Kidney epithelial cell (primary cell): Measurements from ENCODE around the gene FHOD3. TPM values are rescaled to one million over a fixed set of nuclear protein-coding genes. Genes with fewer than 3 reads are reported as not detected.

Experiments used
- DNase-seq: peaks from one replicate; pipeline ENCODE4 v3.0.0-alpha.2; 2010; ENCODE audit warnings: low read depth
- H3K27me3 ChIP-seq: 2 replicates; pipeline ENCODE4 v1.6.0; 2011; ENCODE audit warnings: low read length; ENCODE audit not compliant: control insufficient read depth, insufficient read depth
- H3K36me3 ChIP-seq: 2 replicates; pipeline ENCODE4 v1.5.1; 2011; ENCODE audit warnings: low read length; ENCODE audit not compliant: control insufficient read depth, insufficient read depth
- H3K4me3 ChIP-seq: 2 replicates; pipeline ENCODE4 v1.5.1; 2011; ENCODE audit warnings: low read depth, mild to moderate bottlenecking, control low read depth, low read length
- total RNA-seq: library from RNA; depleted of rRNA; stranded (reverse); fragments of >200 nt; gene quantifications from 2 replicates; pipeline ENCODE4 v1.2.3, GENCODE V29; 2015
- TF ChIP-seq, protein P1 (sequence below): IDR thresholded peaks from 2 replicates; pipeline ENCODE4 v1.5.1; 2011; ENCODE audit warnings: mild to moderate bottlenecking, moderate library complexity, low read length, control low read depth, inconsistent platforms; ENCODE audit not compliant: insufficient read depth, poor library complexity, severe bottlenecking

The FHOD3 gene
- total RNA-seq, 1 donor from 2014 or later: 47.2 TPM

DNA sequence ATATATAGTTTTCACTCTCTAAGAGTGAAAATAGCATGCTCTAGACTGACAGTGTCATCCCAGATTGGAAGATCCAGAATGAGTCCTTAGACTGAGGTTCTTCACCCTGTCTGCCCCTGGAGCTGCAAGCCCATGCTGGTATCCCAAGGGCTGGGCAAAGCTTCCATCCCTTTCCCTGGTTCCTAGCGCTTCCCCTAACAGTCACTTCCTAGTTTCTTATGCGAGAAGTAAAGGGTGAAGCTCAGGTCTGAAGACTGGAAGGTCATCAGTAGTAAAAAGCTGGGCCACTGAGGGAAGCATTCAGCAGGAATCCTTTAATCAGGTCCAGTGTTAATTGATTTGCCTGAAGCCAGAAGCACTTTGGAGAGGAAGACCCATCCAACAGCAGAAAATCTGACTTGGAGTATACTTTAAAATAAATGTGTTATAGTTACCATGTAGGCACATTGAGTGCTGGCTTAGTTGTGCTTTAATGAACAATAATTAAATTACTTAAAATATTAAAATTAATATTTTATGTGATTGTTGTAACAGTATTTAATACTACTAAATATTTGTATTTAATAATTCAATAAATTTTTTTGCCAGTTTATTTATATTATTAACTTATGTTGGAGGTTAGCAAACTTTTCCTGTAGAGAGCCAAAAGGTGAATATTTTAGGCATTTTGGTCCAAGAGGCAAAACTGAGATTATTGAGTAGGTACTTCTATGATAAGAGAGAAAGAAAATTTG lies 237.9 kb downstream of the FHOD3 start:
- no peak for DNase-seq
- no peaks in the 10 kb centered on the region for H3K27me3 ChIP-seq
- H3K36me3 ChIP-seq: no peaks in the 10 kb centered on the region
- TF ChIP-seq, protein P1, sequence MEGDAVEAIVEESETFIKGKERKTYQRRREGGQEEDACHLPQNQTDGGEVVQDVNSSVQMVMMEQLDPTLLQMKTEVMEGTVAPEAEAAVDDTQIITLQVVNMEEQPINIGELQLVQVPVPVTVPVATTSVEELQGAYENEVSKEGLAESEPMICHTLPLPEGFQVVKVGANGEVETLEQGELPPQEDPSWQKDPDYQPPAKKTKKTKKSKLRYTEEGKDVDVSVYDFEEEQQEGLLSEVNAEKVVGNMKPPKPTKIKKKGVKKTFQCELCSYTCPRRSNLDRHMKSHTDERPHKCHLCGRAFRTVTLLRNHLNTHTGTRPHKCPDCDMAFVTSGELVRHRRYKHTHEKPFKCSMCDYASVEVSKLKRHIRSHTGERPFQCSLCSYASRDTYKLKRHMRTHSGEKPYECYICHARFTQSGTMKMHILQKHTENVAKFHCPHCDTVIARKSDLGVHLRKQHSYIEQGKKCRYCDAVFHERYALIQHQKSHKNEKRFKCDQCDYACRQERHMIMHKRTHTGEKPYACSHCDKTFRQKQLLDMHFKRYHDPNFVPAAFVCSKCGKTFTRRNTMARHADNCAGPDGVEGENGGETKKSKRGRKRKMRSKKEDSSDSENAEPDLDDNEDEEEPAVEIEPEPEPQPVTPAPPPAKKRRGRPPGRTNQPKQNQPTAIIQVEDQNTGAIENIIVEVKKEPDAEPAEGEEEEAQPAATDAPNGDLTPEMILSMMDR: no peak
- no peak overlapping the region for H3K4me3 ChIP-seq

DNA sequence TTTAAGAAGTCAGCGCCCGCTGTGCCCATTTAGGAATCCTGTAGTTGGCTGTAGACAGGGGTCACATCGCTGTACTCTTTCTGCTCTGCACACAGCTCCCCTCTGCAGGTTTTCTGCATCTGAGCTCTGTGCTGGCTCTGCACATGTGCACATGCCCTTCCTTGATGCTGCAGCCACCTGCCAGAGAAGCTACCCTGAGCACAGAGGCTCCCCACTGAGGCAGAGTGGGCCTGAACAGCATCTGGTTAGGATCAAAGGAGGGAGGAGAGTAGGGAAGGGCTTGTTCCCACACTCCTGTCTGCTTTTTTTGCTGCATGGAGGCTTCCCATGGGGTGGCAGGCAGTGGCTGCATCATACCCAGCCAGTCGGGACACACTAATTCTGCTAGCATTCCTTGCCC lies 238.9 kb downstream of the FHOD3 start:
- TF ChIP-seq, protein P1: no peak
- no peak for DNase-seq
- H3K36me3 ChIP-seq: no peaks in the 10 kb centered on the region

DNA sequence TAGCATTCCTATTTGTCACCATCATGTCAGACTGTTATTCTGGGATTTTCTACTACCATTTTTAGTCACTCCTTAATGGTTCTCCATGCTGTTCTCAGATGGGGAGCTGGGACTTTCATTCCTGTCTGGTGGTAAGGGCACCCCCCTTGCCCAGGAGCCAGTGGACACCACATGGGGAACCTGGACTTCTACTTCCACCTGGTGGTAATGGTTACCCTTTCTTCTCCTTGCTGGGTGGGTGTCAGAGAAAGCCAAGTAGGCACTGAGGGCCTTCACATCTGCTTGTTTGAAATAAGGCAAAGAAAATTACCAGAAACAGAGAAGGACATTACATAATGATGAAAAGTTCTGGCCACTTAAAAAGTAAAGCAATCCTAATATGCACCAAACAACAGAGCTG lies 239.8 kb downstream of the FHOD3 start:
- TF ChIP-seq, protein P1: no peak
- no peaks in the 10 kb centered on the region for H3K36me3 ChIP-seq
- no peak overlapping the region for H3K4me3 ChIP-seq
- no peak for DNase-seq
- no peaks in the 10 kb centered on the region for H3K27me3 ChIP-seq

More for the DNA sequence above, 238.9 kb downstream of the FHOD3 start:
- Histone ChIP-seq H3K4me3 (no peak overlapping the region), H3K27me3 (no peaks in the 10 kb centered on the region)

DNA sequence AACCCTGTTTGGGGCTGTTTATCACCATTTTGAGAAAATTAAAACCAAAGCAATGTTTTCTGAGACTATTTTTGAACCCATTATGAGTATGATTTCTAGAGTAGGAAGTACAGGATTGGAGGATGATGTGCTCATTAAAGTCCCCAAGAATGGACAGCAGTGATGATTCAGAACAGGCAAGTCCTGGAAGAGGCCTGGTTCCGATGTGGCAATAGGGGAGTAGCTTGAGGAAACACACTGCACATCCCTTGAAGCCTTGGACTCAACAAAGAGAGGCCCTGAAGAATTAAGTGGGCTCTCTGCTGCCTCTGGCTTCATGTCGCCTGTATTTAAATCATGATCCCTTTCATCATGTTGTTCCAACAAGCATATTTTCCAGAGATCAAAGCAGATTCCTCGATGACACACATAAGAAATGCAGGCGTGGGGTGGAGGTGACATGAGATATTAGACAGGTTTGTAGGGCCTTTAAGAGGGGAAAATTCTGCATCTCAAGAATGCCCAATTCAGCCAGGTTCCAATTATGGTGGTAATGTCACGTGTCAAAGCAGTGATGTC lies 242.2 kb downstream of the FHOD3 start:
- no peaks in the 10 kb centered on the region for H3K27me3 ChIP-seq
- DNase-seq: no peak
- TF ChIP-seq, protein P1: no peak
- H3K4me3 ChIP-seq: no peak overlapping the region
- no peaks in the 10 kb centered on the region for H3K36me3 ChIP-seq

DNA sequence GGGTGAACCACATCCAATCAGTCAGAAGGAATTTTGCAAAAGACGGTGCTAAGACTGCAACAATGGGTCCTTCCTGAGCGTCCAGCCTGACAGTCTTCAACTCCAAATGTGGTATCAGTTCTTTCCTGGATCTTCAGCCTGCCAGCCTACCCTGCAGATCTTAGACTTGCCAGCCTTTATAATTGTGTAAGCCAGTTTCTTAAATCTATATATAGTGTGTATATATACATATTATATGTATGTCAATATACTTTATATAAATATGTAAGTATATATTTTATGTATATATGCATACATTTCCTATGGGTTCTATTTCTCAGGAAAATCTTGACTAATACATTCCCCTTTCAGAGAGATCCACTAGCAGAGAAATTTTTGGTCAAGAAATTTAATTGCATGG lies 245.5 kb downstream of the FHOD3 start:
- TF ChIP-seq, protein P1: no peak
- Histone ChIP-seq H3K36me3 (no peaks in the 10 kb centered on the region), H3K4me3 (no peak overlapping the region), H3K27me3 (no peaks in the 10 kb centered on the region)
- DNase-seq: no peak
